Right lobe of liver (tissue), 4 donors: Measurements from ENCODE around the gene MYO1D.
"Not testable (repeated sequence)": the region's sequence is repeated elsewhere in the genome, so short reads cannot be mapped to it uniquely, and the experiment has no call there.

Experiments
- POLR2A ChIP-seq: fragments of 450-650 bp; IDR thresholded peaks from one replicate; pipeline ENCODE4 v1.6.1; 2017; ENCODE audit warnings: antibody characterized with exemption, mild to moderate bottlenecking
- TF ChIP-seq, protein P1 (sequence below), 4 donors: fragments of 200-600 bp in 3 of 4; fragments of 450-650 bp in 1 of 4; IDR thresholded peaks; one replicate each; pipeline versions ENCODE4 v1.5.1 to v1.8.0; 2016 to 2022; ENCODE audit warnings: antibody characterized with exemption in 4 of 4, mild to moderate bottlenecking in 2 of 4
- donor health status: DM: no; HTN: no; CAD: no.
- donor health status: DM: no; HTN: no; CAD: no.
- donor health status: DM: no; HTN: yes; CAD: no.

- TF ChIP-seq, protein P1, sequence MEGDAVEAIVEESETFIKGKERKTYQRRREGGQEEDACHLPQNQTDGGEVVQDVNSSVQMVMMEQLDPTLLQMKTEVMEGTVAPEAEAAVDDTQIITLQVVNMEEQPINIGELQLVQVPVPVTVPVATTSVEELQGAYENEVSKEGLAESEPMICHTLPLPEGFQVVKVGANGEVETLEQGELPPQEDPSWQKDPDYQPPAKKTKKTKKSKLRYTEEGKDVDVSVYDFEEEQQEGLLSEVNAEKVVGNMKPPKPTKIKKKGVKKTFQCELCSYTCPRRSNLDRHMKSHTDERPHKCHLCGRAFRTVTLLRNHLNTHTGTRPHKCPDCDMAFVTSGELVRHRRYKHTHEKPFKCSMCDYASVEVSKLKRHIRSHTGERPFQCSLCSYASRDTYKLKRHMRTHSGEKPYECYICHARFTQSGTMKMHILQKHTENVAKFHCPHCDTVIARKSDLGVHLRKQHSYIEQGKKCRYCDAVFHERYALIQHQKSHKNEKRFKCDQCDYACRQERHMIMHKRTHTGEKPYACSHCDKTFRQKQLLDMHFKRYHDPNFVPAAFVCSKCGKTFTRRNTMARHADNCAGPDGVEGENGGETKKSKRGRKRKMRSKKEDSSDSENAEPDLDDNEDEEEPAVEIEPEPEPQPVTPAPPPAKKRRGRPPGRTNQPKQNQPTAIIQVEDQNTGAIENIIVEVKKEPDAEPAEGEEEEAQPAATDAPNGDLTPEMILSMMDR (IDR thresholded peaks at IDR 0.05), result not testable (repeated sequence)
- TF ChIP-seq POLR2A, result not testable (repeated sequence)
Observed at GRCh38 chr17:32739151-32739550, 137.8 kb downstream of the MYO1D start.
